HepG2 (cell line): Measurements from ENCODE around the gene SLFN13. TPM values are rescaled to one million over a fixed set of nuclear protein-coding genes. Genes with fewer than 3 reads are reported as not detected.

Source experiments
- ATAC-seq: fragments of 200-7000 bp; cut with Tn5 transposase; 3 replicates; pipeline ENCODE4 v1.9.1; 2020; ENCODE audit warnings: mild to moderate bottlenecking, moderate library complexity
- Bru-seq: library from RNA; stranded (reverse); fragments of 400-500 nt; gene quantifications from one replicate; lab custom pipeline; 2021; lab: Mats Ljungman, UMichigan
- BruChase-seq, 2 experiments: library from RNA; stranded (reverse); fragments of 400-500 nt; gene quantifications; one replicate each; lab custom pipeline; 2021; lab: Mats Ljungman, UMichigan
- BruUV-seq: library from RNA; stranded (reverse); fragments of 400-500 nt; replicated peaks from 2 replicates; lab custom pipeline; 2021; lab: Mats Ljungman, UMichigan
- CTCF ChIA-PET: fragments of 300-600 bp; formaldehyde crosslinking; extraction: SDS; loops from one replicate; lab custom pipeline; 2021; ENCODE audit warnings: low total read pairs, inconsistent platforms, low intra/inter-chr PET ratio; lab: Yijun Ruan, JAX
- POLR2A ChIA-PET: fragments of 350-600 bp; sonication (Branson Sonifier 250); formaldehyde crosslinking; loops from one replicate; lab custom pipeline; 2020; ENCODE audit warnings: antibody characterized with exemption, inconsistent platforms; lab: Yijun Ruan, JAX
- DNase-seq: peaks from one replicate; pipeline ENCODE4 v3.0.0-alpha.2; 2015; ENCODE audit warnings: low spot score
- FAIRE-seq: peaks from 3 replicates; lab custom pipeline; 2011; peaks lifted over from hg19 to GRCh38; lab: Jason Lieb, UNC
- H2AFZ ChIP-seq: one replicate; pipeline ENCODE4 v1.6.1; 2011; ENCODE audit warnings: low read length, inconsistent platforms
- H3K27ac ChIP-seq: fragments of 300-600 bp; 3 replicates; pipeline ENCODE4 v1.8.0; 2011; ENCODE audit warnings: mixed run types, mild to moderate bottlenecking, mixed read lengths, low read length, inconsistent platforms; ENCODE audit not compliant: insufficient read depth; ENCODE audit errors: extremely low read length
- H3K27me3 ChIP-seq, 2 experiments: fragments of 200-600 bp in 1 of 2; 2 replicates in 1 of 2; 3 replicates in 1 of 2; pipeline versions ENCODE4 v1.6.0 to v1.8.0; 2011; ENCODE audit warnings: low read length in 2 of 2, mild to moderate bottlenecking in 2 of 2, moderate library complexity in 2 of 2, inconsistent platforms in 1 of 2; ENCODE audit not compliant: insufficient read depth in 2 of 2, control insufficient read depth in 1 of 2
- H3K36me3 ChIP-seq, 2 experiments: fragments of 200-600 bp in 1 of 2; replicated peaks in 1 of 2; 2 replicates in 1 of 2; 3 replicates in 1 of 2; pipeline versions ENCODE4 v1.5.1 to v1.8.0; 2011; ENCODE audit warnings: low read length in 2 of 2, inconsistent platforms in 1 of 2; ENCODE audit not compliant: insufficient read depth in 2 of 2, control insufficient read depth in 1 of 2
- H3K4me1 ChIP-seq: 2 replicates; pipeline ENCODE4 v1.5.1; 2012; ENCODE audit warnings: low read length, inconsistent platforms; ENCODE audit not compliant: insufficient read depth
- H3K4me2 ChIP-seq: 2 replicates; pipeline ENCODE4 v1.6.0; 2011; ENCODE audit warnings: low read depth, low read length, inconsistent platforms
- H3K4me3 ChIP-seq, 3 experiments: fragments of 200-600 bp in 1 of 3; sonication (generic), shearing (Covaris generic) in 1 of 3; replicated peaks in 1 of 3; 2 replicates each; pipeline ENCODE4 v1.5.1; 2011 to 2016; ENCODE audit warnings: low read length in 3 of 3, inconsistent platforms in 2 of 3, low read depth in 2 of 3, mild to moderate bottlenecking in 2 of 3, control low read depth in 1 of 3, mixed read lengths in 1 of 3; ENCODE audit not compliant: insufficient read depth in 1 of 3
- H3K79me2 ChIP-seq: one replicate; pipeline ENCODE4 v1.6.1; 2011; ENCODE audit warnings: low read length, inconsistent platforms; ENCODE audit not compliant: insufficient read depth
- H3K9ac ChIP-seq: 2 replicates; pipeline ENCODE4 v1.6.0; 2011; ENCODE audit warnings: mild to moderate bottlenecking, low read depth, low read length, inconsistent platforms; ENCODE audit not compliant: insufficient read depth
- H3K9me3 ChIP-seq: 2 replicates; pipeline ENCODE4 v1.5.1; 2012; ENCODE audit warnings: mild to moderate bottlenecking, low read length
- H4K20me1 ChIP-seq: 2 replicates; pipeline ENCODE4 v1.6.0; 2011; ENCODE audit warnings: inconsistent platforms, mild to moderate bottlenecking, low read length, moderate library complexity; ENCODE audit not compliant: insufficient read depth
- AHDC1 ChIP-seq: sonication (generic); formaldehyde crosslinking; IDR thresholded peaks from 2 replicates; pipeline ENCODE4 v1.5.1; 2020; ENCODE audit warnings: mild to moderate bottlenecking, missing genetic modification reagents, borderline replicate concordance
- CEBPB ChIP-seq: IDR thresholded peaks from 2 replicates; pipeline ENCODE4 v1.6.1; 2011; ENCODE audit warnings: low read depth, low read length, improper control_type of control experiment, borderline replicate concordance
- DR1 ChIP-seq: sonication (generic); formaldehyde crosslinking; IDR thresholded peaks from 2 replicates; pipeline ENCODE4 v1.8.0; 2021; ENCODE audit warnings: mild to moderate bottlenecking, missing genetic modification reagents, inconsistent platforms
- HOMEZ ChIP-seq: IDR thresholded peaks from 2 replicates; pipeline ENCODE4 v1.6.1; 2016; ENCODE audit warnings: low read depth
- MED1 ChIP-seq: sonication (generic); formaldehyde crosslinking; IDR thresholded peaks from 2 replicates; pipeline ENCODE4 v1.4.0; 2020; ENCODE audit warnings: missing genetic modification reagents
- MYC ChIP-seq: sonication (generic); formaldehyde crosslinking; IDR thresholded peaks from 2 replicates; pipeline ENCODE4 v1.9.0; 2021; ENCODE audit warnings: missing genetic modification reagents, borderline replicate concordance
- NFE2 ChIP-seq: sonication (generic); formaldehyde crosslinking; IDR thresholded peaks from 2 replicates; pipeline ENCODE4 v1.4.0; 2020; ENCODE audit warnings: missing genetic modification reagents
- TBL1XR1 ChIP-seq: fragments of 150-350 bp; IDR thresholded peaks from 2 replicates; pipeline ENCODE4 v1.6.1; 2014; ENCODE audit warnings: borderline replicate concordance, low read length; ENCODE audit not compliant: partially characterized antibody
- ZNF563 ChIP-seq: sonication (generic); formaldehyde crosslinking; IDR thresholded peaks from 2 replicates; pipeline ENCODE4 v1.8.0; 2022; ENCODE audit warnings: mild to moderate bottlenecking, moderate library complexity, missing genetic modification reagents
- WGBS: methylation state at CpG from one replicate; pipeline ENCODE4 v1.1.6; 2017; ENCODE audit warnings: low lambda C conversion rate; 5-methylcytosine and 5-hydroxymethylcytosine counted together
- in situ Hi-C: cut with HindIII; loops from 2 replicates; pipeline ENCODE4 v1.10.0; 2017; ENCODE audit warnings: low pct_unique_long_range_greater_than_20kb; ENCODE audit not compliant: extremely low pct_ligation_motif_present
- intact Hi-C: fragments of 100-400 bp; cut with micrococcal nuclease; formaldehyde crosslinking; loops from one replicate; pipeline ENCODE4 v1.10.0; 2022; ENCODE audit not compliant: unreplicated experiment
- long read RNA-seq, 2 experiments: library from RNA in 1 of 2; library from polyadenylated mRNA in 1 of 2; stranded (forward) in 1 of 2; unstranded in 1 of 2; transcript quantifications; one replicate each; pipeline ENCODE4 v2.0.0, GENCODE V29; 2019 to 2022
- polyA minus RNA-seq, 3 experiments: library from RNA; depleted of rRNA, polyadenylated mRNA; stranded (reverse); fragments of >200 nt; gene quantifications; 2 replicates each; pipeline ENCODE4 v1.2.3, GENCODE V29; 2011; ENCODE audit warnings: low replicate concordance in 1 of 3
- polyA plus RNA-seq, 8 experiments: library from polyadenylated mRNA; depleted of rRNA in 3 of 8; stranded (reverse) in 7 of 8; unstranded in 1 of 8; fragments of >200 nt; fragmentation: Illumina TruSeq in 4 of 8; extraction: Trizol in 4 of 8; gene quantifications; 2 replicates each; pipeline versions ENCODE4 v1.2.1 to v1.2.3, GENCODE V29; 2011 to 2016; ENCODE audit warnings: low read depth in 4 of 8, missing spikeins in 1 of 8, mixed read lengths in 1 of 8; ENCODE audit not compliant: insufficient read depth in 1 of 8
- total RNA-seq, 5 experiments: library from RNA; depleted of rRNA; stranded (reverse); fragments of >200 nt; fragmentation: Illumina TruSeq; extraction: Trizol; gene quantifications; 2 replicates each; pipeline ENCODE4 v1.2.3, GENCODE V29; 2016; ENCODE audit warnings: low read depth in 1 of 5
- TF ChIP-seq, protein P1 (sequence below): IDR thresholded peaks from 2 replicates; pipeline ENCODE4 v1.6.1; 2018; ENCODE audit warnings: missing genetic modification reagents, mild to moderate bottlenecking, missing compliant biosample characterization

SLFN13 gene
- total RNA-seq (2016; rRNA removed; fragmentation: Illumina TruSeq; extraction: Trizol): 0.18 TPM in 1 of 2 replicates, not detected in the other
- total RNA-seq (2016; cell fraction: cytosol; rRNA removed; fragmentation: Illumina TruSeq; extraction: Trizol; ENCODE audit: low read depth): not detected in 2 replicates
- total RNA-seq (2016; cell fraction: insoluble cytoplasmic fraction; rRNA removed; fragmentation: Illumina TruSeq; extraction: Trizol): not detected in 2 replicates
- total RNA-seq (2016; cell fraction: membrane; rRNA removed; fragmentation: Illumina TruSeq; extraction: Trizol): not detected in 2 replicates
- not detected in 2 replicates for total RNA-seq (2016; cell fraction: nucleus; rRNA removed; fragmentation: Illumina TruSeq; extraction: Trizol)
- not detected in 2 replicates for polyA plus RNA-seq (2011; rRNA removed)
- polyA plus RNA-seq (2011; cell fraction: cytosol; rRNA removed): 0.10 TPM in 1 of 2 replicates, not detected in the other
- 0.03 TPM in 1 of 2 replicates, not detected in the other for polyA plus RNA-seq (2011; cell fraction: nucleus; rRNA removed)
- not detected in 2 replicates for polyA plus RNA-seq (2012)
- polyA plus RNA-seq (2016; cell fraction: cytosol; fragmentation: Illumina TruSeq; extraction: Trizol; ENCODE audit: low read depth): not detected in 2 replicates
- not detected in 2 replicates for polyA plus RNA-seq (2016; cell fraction: insoluble cytoplasmic fraction; fragmentation: Illumina TruSeq; extraction: Trizol; ENCODE audit: low read depth)
- polyA plus RNA-seq (2016; cell fraction: membrane; fragmentation: Illumina TruSeq; extraction: Trizol; ENCODE audit: low read depth): not detected in 2 replicates
- polyA plus RNA-seq (2016; cell fraction: nucleus; fragmentation: Illumina TruSeq; extraction: Trizol; ENCODE audit: insufficient read depth, low read depth): not detected in 2 replicates
- polyA minus RNA-seq (2011; rRNA and poly(A)+ RNA removed; ENCODE audit: low replicate concordance): 8.0 TPM in 1 of 2 replicates, not detected in the other
- not detected in 2 replicates for polyA minus RNA-seq (2011; cell fraction: cytosol; rRNA and poly(A)+ RNA removed)
- polyA minus RNA-seq (2011; cell fraction: nucleus; rRNA and poly(A)+ RNA removed): not detected in 2 replicates
- percentile 17 among the genes with signal in this experiment for Bru-seq, nascent RNA
- percentile 19 among the genes with signal in this experiment for BruChase-seq, experiment 1, labeled RNA remaining after a 6-hour chase
- percentile 16 among the genes with signal in this experiment for BruChase-seq, experiment 2, labeled RNA remaining after a 2-hour chase
- long read RNA-seq, experiment 1: 0 reads
- long read RNA-seq, experiment 2: 0 reads

DNA sequence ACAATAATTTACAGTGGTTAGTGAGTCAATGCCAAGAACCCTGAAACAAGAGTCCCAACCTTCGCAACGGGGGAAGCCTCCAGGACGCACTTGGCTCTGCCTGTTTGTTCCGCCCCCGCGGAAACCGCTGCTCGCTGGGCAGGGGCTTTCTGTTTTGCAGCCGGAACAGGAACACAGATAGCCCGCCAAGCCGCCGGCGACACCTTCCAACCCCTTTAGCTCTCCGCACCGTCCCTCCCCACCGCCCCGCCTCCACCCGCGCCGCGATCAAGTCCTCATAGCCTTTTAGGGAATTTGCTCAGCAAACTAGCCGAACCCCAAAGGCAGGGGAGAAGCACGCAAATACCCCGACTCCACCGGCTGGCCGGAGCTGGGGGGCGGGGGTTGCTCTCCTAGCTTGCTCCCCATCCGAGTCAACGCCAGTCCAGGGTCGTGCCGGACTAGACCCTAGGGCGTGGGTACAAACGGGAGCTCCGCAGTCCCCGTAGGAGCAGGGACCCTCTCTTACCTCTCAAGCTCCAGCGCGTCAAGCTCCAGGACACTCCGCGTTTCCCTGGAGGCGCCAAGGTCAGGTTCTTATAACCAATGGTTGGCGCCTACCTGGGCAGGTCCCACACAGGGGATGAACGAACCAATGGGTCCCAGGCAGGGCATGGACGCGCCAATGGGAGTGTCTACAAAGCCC lies at the start of gene SLFN13:
SLFN13 (minus strand) TSS at position 553 of the 685 bp plus-strand sequence. CDS start 3,086 bp downstream, outside the sequence.
- no peaks in the 10 kb centered on the region for H4K20me1 ChIP-seq
- peaks cover 2 to 31% of the 10 kb centered on the region in 2 experiments; a peak in 3 of 5 replicates for H3K27me3 ChIP-seq
- H3K36me3 ChIP-seq: no peaks in the 10 kb centered on the region
- peak; percentile 43; the same call in 2 of the 3 replicates for ATAC-seq
- CTCF ChIA-PET: no interaction called here
- intact Hi-C loops (no loop called here), in situ Hi-C loops (no loop called here)
- H3K27ac ChIP-seq: no peak within 1 kb of the TSS
- BruUV-seq: no TSS peak
- H2AFZ ChIP-seq: no peak within 1 kb of the TSS
- H3K4me1 ChIP-seq: no peaks in the 10 kb centered on the region
- H3K9ac ChIP-seq: no peak within 1 kb of the TSS
- H3K4me3 ChIP-seq: peak within 1 kb of the TSS in 1 of 3 experiments; percentile 28; a peak in 1 of 6 replicates
- POLR2A ChIA-PET: no interaction called here
- H3K79me2 ChIP-seq: no peaks in the 10 kb centered on the region
- peak within 1 kb of the TSS; percentile 27; the same call in 1 of the 2 replicates for H3K4me2 ChIP-seq
- no peak for DNase-seq
- FAIRE-seq: no peak
- H3K9me3 ChIP-seq: no peaks in the 10 kb centered on the region
- WGBS: 41% methylated on average over 28 of the region's 44 CpGs
- TF ChIP-seq HOMEZ (CRISPR knock-in tag): no peak
- TF ChIP-seq NFE2 (CRISPR knock-in tag): no peak
- no peak for TF ChIP-seq DR1 (CRISPR knock-in tag)
- TF ChIP-seq CEBPB: no peak
- no peak for TF ChIP-seq AHDC1 (CRISPR knock-in tag)
- no peak for TF ChIP-seq ZNF563 (CRISPR knock-in tag)
- no peak for TF ChIP-seq TBL1XR1
- TF ChIP-seq MED1 (CRISPR knock-in tag): no peak
- TF ChIP-seq, protein P1, sequence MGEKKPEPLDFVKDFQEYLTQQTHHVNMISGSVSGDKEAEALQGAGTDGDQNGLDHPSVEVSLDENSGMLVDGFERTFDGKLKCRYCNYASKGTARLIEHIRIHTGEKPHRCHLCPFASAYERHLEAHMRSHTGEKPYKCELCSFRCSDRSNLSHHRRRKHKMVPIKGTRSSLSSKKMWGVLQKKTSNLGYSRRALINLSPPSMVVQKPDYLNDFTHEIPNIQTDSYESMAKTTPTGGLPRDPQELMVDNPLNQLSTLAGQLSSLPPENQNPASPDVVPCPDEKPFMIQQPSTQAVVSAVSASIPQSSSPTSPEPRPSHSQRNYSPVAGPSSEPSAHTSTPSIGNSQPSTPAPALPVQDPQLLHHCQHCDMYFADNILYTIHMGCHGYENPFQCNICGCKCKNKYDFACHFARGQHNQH: no peak
- TF ChIP-seq MYC (CRISPR knock-in tag): no peak
